ENCODE data around the gene ASNSD1. TPM values are rescaled to one million over a fixed set of nuclear protein-coding genes. Genes with fewer than 3 reads are reported as not detected.
"Not testable (repeated sequence)": the region's sequence is repeated elsewhere in the genome, so short reads cannot be mapped to it uniquely, and the experiment has no call there.

Gene ASNSD1
- total RNA-seq, 2 donors from 2014 or later: 28.1 to 29.9 TPM

GRCh38 chr2:189639007-189639609 is 22.2 kb upstream of the ASNSD1 start:
- intact Hi-C loops (cut with DNase I): no loop called here
- DNase-seq (no peak), ATAC-seq (peak in 1 of 2 donors; percentile 38)

- ATAC-seq: no peak
- intact Hi-C loops (cut with DNase I): no loop called here
- DNase-seq: no peak
Observed at GRCh38 chr2:189641002-189641401, 20.3 kb upstream of the ASNSD1 start.

GRCh38 chr2:189641590-189641989 is 19.7 kb upstream of the ASNSD1 start:
- intact Hi-C loops (cut with DNase I): no loop called here
- DNase-seq: no peak
- no peak for ATAC-seq

GRCh38 chr2:189646521-189646920 is 14.7 kb upstream of the ASNSD1 start:
- intact Hi-C loops (cut with DNase I): no loop called here
- ATAC-seq: no peak
- no peak for DNase-seq

GRCh38 chr2:189648846-189649509 is 12.3 kb upstream of the ASNSD1 start:
- intact Hi-C loops (cut with DNase I): no loop called here

DNA sequence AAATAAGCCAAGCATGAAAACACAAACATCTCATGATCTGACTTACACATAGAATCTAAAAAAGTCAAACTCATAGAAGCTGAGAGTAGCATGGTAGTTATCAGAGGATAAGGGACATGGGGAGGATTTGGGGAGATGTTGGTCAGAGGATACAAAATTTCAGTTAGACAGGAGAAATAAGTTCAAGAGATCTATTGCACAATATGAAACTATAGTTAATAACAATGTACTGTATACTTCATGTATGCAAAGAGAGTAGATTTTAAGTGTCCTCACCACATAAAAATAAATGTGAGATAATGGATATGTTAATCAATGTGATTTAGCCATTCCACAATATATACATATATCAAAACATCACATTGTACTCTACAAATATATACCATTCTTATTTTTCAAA is 10.0 kb upstream of the ASNSD1 start:
- no peak for ATAC-seq
- DNase-seq: no peak
- intact Hi-C loops (cut with DNase I): no loop called here

More at GRCh38 chr2:189648846-189649509, 12.3 kb upstream of the ASNSD1 start:
- no peak for DNase-seq
- no peak for ATAC-seq

GRCh38 chr2:189653464-189653863 is 7.8 kb upstream of the ASNSD1 start:
- DNase-seq; intact Hi-C loops (cut with DNase I); ATAC-seq: not testable (repeated sequence)

DNA sequence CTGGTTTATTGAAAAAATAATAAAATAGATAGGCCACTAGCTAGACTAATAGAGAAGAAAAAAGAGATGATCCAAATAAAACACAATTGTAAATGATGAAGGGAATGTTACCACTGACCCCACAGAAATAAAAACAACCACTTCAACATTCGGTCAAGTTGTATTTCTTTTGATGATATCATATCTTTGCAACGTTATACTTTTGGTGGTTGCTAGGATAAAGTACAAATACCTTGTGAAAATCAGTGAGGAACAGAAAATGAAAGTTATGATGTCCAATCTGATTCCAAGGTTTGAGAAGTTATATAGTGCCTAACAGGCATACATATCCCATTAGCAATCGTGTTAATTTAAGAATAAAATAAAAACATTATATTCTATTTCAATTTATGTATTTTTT is 6.6 kb upstream of the ASNSD1 start:
- ATAC-seq: peak in 1 of 2 donors; percentile 31
- intact Hi-C loops (cut with DNase I): no loop called here

GRCh38 chr2:189657867-189658266 is 3.4 kb upstream of the ASNSD1 start:
- ATAC-seq (peak; percentile 18 to 31), DNase-seq (peak; percentile 46)

More for the DNA sequence above, 6.6 kb upstream of the ASNSD1 start:
- no peak for DNase-seq

GRCh38 chr2:189658306-189659212 is 2.7 kb upstream of the ASNSD1 start:
- no peak for ATAC-seq
- intact Hi-C loops (cut with DNase I): no loop called here
- no peak for DNase-seq

More at GRCh38 chr2:189657867-189658266, 3.4 kb upstream of the ASNSD1 start:
- intact Hi-C loops (cut with DNase I): no loop called here

DNA sequence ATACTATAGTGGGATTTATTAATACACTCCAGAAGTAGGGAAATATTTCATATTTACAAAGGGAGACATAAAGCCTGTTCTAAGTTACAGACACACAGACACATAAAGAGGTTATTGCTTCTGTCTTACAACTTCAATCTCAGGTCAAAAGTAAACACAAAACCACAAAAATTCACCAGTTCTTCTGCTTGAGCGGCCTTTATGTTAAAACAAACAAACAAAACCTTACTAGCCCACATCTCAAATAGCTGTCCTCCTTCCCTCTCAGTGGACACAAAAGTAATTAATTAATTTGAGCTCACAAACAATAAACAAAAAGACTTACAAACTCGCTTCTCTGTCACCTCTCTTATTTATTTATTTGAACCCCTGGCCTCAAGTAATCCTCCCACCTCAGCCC is 1.5 kb upstream of the ASNSD1 start:
- intact Hi-C loops (cut with DNase I): loop anchor here (2.0 to 5.0 kb wide), 2 partner anchors 38 to 39 kb away; no protein-coding TSS in a partner anchor
- ATAC-seq (no peak), DNase-seq (no peak)

GRCh38 chr2:189660803-189661147 is 484 bp upstream of the ASNSD1 start:
- intact Hi-C loops (cut with DNase I): loop anchor here (2.0 to 5.0 kb wide), 2 partner anchors 37 to 38 kb away; no protein-coding TSS in a partner anchor
- ATAC-seq: no peak

DNA sequence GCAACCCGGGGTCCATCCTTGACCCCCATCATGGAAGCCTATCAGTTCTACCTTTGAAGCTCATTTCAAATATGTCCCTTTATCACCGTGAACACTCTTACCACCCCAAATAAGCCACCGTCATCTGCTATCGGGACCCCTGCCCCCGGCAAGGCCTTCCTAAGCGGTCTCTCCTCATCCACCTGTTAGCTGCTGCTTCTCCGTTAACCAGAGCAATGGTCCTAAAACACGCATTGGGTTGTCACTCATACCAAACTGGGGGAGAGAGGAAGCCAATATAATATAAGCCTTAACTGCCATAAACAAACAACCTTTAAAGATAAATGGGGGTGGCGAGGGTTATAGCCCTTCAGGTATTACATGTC is 680 bp downstream of the ASNSD1 start:
- ATAC-seq: no peak
- intact Hi-C loops (cut with DNase I): loop anchor here (2.0 to 5.0 kb wide), 2 partner anchors 35 to 37 kb away; no protein-coding TSS in a partner anchor
- DNase-seq: no peak

More at GRCh38 chr2:189660803-189661147, 484 bp upstream of the ASNSD1 start:
- no peak for DNase-seq

DNA sequence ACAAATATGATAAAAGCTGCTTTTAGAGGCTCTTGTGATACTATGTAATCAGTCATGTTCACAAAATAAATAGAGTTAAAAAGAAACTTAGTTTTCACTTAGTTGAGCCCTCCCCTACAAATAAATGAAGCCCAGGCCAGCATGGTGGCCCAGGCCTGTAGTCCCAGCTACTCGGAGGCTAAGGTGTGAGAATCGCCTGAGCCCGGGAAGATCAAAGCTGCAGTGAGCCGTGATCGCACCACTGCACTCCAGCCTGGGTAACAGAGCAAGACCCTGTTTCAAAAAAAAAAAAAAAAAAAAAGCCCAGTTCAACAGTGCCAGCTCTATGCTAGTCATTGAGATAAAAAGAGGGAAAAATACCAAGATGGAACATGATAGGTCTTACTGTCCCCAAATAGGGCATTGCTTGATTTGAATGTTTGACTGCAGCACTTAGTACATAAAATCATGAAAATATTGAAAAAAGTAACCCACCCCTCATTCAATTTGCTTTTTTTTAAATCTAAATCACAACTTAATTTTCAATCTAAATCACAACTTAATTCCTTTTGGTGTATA is 1.5 kb downstream of the ASNSD1 start:
- intact Hi-C loops (cut with DNase I): loop anchor here in 1 of 2 donors (5.0 kb wide), 1 partner anchor 35 kb away; no protein-coding TSS in a partner anchor
- no peak for ATAC-seq

DNA sequence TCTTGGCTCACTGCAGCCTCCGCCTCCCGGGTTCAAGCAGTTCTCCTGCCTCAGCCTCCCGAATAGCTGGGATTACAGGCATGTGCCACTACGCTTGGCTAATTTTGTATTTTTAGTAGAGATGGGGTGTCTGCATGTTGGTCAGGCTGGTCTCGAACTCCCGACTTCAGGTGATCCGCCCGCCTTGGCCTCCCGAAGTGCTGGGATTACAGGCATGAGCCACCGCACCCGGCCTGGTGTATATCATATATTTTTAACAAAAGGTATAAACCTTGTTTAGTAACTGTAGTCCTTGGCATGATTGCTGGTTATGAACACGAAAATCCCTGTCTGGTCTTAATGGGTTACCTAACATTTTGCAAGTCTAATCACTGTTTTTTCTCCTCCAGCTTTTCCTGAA is 2.1 kb downstream of the ASNSD1 start:
- ATAC-seq, DNase-seq: not testable (repeated sequence)
- intact Hi-C loops (cut with DNase I): loop anchor here in 1 of 2 donors (5.0 kb wide), 1 partner anchor 34 kb away; no protein-coding TSS in a partner anchor

More for the DNA sequence above, 1.5 kb downstream of the ASNSD1 start:
- DNase-seq: no peak

GRCh38 chr2:189669913-189670312 is 8.7 kb downstream of the ASNSD1 start:
- DNase-seq: no peak
- ATAC-seq: no peak
- intact Hi-C loops (cut with DNase I): no loop called here

DNA sequence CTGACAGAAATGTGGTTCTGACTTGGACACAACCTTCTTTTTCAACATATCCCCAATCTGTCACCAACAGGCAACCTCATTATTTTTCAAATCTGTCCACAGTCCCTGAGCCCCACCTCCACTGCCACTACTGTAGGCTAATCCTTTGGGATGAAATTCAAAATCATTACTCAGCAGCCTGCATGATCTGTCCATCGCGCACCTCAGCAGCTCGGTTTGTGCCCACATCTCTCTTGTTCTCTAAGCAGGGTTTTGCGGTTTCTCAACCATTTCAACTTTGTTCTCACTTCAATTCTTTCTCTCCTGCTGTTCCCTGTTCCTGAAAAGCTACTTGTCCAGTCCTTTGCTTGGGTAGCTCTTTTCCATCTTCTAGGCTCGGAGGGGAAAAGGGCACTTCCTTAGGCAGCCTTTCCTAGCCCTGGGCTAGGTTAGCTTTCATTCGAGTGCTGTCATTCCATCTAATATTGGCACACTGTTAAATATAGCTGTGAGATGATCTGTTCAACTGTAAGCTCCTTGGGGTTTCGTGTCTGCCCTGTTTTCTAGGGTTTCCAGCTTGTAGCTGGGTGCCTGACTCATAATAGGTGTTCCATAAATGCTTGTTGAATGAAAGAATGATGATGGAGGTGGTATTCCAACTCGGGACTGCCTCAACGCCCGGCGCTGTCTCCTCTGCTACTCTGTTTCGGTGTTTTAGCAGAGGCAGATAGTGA is 12.6 kb downstream of the ASNSD1 start:
- intact Hi-C loops (cut with DNase I): no loop called here
- DNase-seq (no peak), ATAC-seq (peak; percentile 2 to 33)

GRCh38 chr2:189674374-189675112 is 13.3 kb downstream of the ASNSD1 start, which contains the start of gene ANKAR:
ANKAR (plus strand) TSS chr2:189674670; CDS start chr2:189676491, 1,821 bp downstream.
- ATAC-seq: peak; percentile 98 to 99
- peak; percentile 93 for DNase-seq
- intact Hi-C loops (cut with DNase I): no loop called here

Data from left cardiac atrium (tissue), 4 donors.